H7 (cell line): Measurements from ENCODE around the gene SERPINB5. TPM values are rescaled to one million over a fixed set of nuclear protein-coding genes. Genes with fewer than 3 reads are reported as not detected.

Experiments
- total RNA-seq: library from RNA; depleted of rRNA; stranded (reverse); fragments of >200 nt; shearing (Covaris generic); gene quantifications from 2 replicates; pipeline ENCODE4 v1.2.3, GENCODE V29; 2014; rRNA removed

Gene SERPINB5
- total RNA-seq, 1 experiment from 2014 or later, result 0.28 TPM

Other genes starting within 250 kb of the SERPINB5 start
- 0.81 and 1.8 TPM in 2 replicates for gene BCL2, start 157.2 kb upstream of the SERPINB5 start, total RNA-seq
- 21.1 and 23.9 TPM in 2 replicates for gene KDSR, start 109.8 kb upstream of the SERPINB5 start, total RNA-seq
- gene VPS4B, start 54.5 kb upstream of the SERPINB5 start, total RNA-seq, result 24.5 and 31.6 TPM in 2 replicates
- gene SERPINB12, start 65.4 kb downstream of the SERPINB5 start, total RNA-seq, result not detected in 2 replicates
- not detected in 2 replicates for gene SERPINB13, start 110.4 kb downstream of the SERPINB5 start, total RNA-seq
- not detected in 2 replicates for gene SERPINB4, start 167.3 kb downstream of the SERPINB5 start, total RNA-seq
- not detected in 2 replicates for gene SERPINB3, start 184.9 kb downstream of the SERPINB5 start, total RNA-seq
- gene SERPINB11, start 226.0 kb downstream of the SERPINB5 start, total RNA-seq, result not detected in 2 replicates